HG02981 (cell line): Measurements from ENCODE around the gene QSER1.
"Not testable (repeated sequence)": the region's sequence is repeated elsewhere in the genome, so short reads cannot be mapped to it uniquely, and the experiment has no call there.

Source experiments
- ATAC-seq: cut with Tn5 transposase; IDR thresholded peaks from one replicate; pipeline ENCODE4 v1.9.1; 2021; ENCODE audit warnings: mild to moderate bottlenecking, moderate library complexity; ENCODE audit not compliant: unreplicated experiment

The QSER1 gene

GRCh38 chr11:32932196-32932595 is 39.6 kb downstream of the QSER1 start:
- ATAC-seq: no peak

- ATAC-seq: no peak
These were observed 42.9 kb downstream of the QSER1 start for GRCh38 chr11:32935462-32936029.

GRCh38 chr11:32936178-32936577 is 43.6 kb downstream of the QSER1 start:
- ATAC-seq: not testable (repeated sequence)

- ATAC-seq: not testable (repeated sequence)
These were observed 44.7 kb downstream of the QSER1 start for GRCh38 chr11:32937283-32937682.

- ATAC-seq: no peak
These were observed 46.4 kb downstream of the QSER1 start for GRCh38 chr11:32939046-32939445.

- no peak for ATAC-seq
These were observed 47.3 kb downstream of the QSER1 start for GRCh38 chr11:32939866-32940265.

- ATAC-seq: peak; percentile 59
These were observed 48.3 kb downstream of the QSER1 start for GRCh38 chr11:32940865-32941264.

GRCh38 chr11:32947978-32948377 is 55.4 kb downstream of the QSER1 start:
- ATAC-seq: no peak

GRCh38 chr11:32949739-32950138 is 57.1 kb downstream of the QSER1 start:
- no peak for ATAC-seq

GRCh38 chr11:32952421-32952820 is 59.8 kb downstream of the QSER1 start:
- ATAC-seq: no peak

- no peak for ATAC-seq
These were observed 61.1 kb downstream of the QSER1 start for GRCh38 chr11:32953700-32954099.

GRCh38 chr11:32960553-32961164 is 68.0 kb downstream of the QSER1 start:
- no peak for ATAC-seq

- ATAC-seq: no peak
These were observed 69.4 kb downstream of the QSER1 start for GRCh38 chr11:32962016-32962415.

GRCh38 chr11:32963721-32964120 is 71.1 kb downstream of the QSER1 start:
- ATAC-seq: no peak

- ATAC-seq: no peak
These were observed 75.9 kb downstream of the QSER1 start for GRCh38 chr11:32968541-32968940.

- not testable (repeated sequence) for ATAC-seq
These were observed 79.6 kb downstream of the QSER1 start for GRCh38 chr11:32972233-32972632.

GRCh38 chr11:32972781-32973180 is 80.2 kb downstream of the QSER1 start:
- no peak for ATAC-seq

- no peak for ATAC-seq
These were observed 90.0 kb downstream of the QSER1 start for GRCh38 chr11:32982626-32983025.

- no peak for ATAC-seq
These were observed 90.9 kb downstream of the QSER1 start for GRCh38 chr11:32983506-32983905.

GRCh38 chr11:32985600-32985999 is 93.0 kb downstream of the QSER1 start:
- no peak for ATAC-seq

GRCh38 chr11:32987851-32988250 is 95.2 kb downstream of the QSER1 start:
- ATAC-seq: no peak

- ATAC-seq: no peak
These were observed 97.9 kb downstream of the QSER1 start for GRCh38 chr11:32990481-32990880.

- ATAC-seq: no peak
These were observed 98.8 kb downstream of the QSER1 start for GRCh38 chr11:32991427-32991826.
